Keratinocyte (primary cell): Measurements from ENCODE around the gene CARD11. TPM values are rescaled to one million over a fixed set of nuclear protein-coding genes. Genes with fewer than 3 reads are reported as not detected.

Experiments
- DNase-seq: peaks from one replicate; pipeline ENCODE4 v3.0.0-alpha.2; 2011; ENCODE audit warnings: low read depth, missing footprints, low spot score
- FAIRE-seq: peaks from 2 replicates; lab custom pipeline; 2011; peaks lifted over from hg19 to GRCh38; lab: Jason Lieb, UNC
- H2AFZ ChIP-seq: 2 replicates; pipeline ENCODE4 v1.6.0; 2012; ENCODE audit warnings: low read length, control low read depth, inconsistent platforms; ENCODE audit not compliant: control insufficient read depth
- H3K27ac ChIP-seq: 2 replicates; pipeline ENCODE4 v1.5.1; 2011; ENCODE audit warnings: low read length; ENCODE audit not compliant: control insufficient read depth, insufficient read depth
- H3K27me3 ChIP-seq: 3 replicates; pipeline ENCODE4 v1.6.0; 2011; ENCODE audit warnings: low read length; ENCODE audit not compliant: control insufficient read depth, insufficient read depth; ENCODE audit errors: extremely low read depth
- H3K36me3 ChIP-seq, 2 experiments: 2 replicates in 1 of 2; 3 replicates in 1 of 2; pipeline ENCODE4 v1.5.1; 2011; ENCODE audit warnings: low read length in 2 of 2, mild to moderate bottlenecking in 1 of 2; ENCODE audit not compliant: control insufficient read depth in 2 of 2, insufficient read depth in 2 of 2; ENCODE audit errors: extremely low read depth in 1 of 2
- H3K4me1 ChIP-seq: 3 replicates; pipeline ENCODE4 v1.5.1; 2011; ENCODE audit warnings: low read length; ENCODE audit not compliant: control insufficient read depth, insufficient read depth; ENCODE audit errors: extremely low read depth
- H3K4me2 ChIP-seq: 3 replicates; pipeline ENCODE4 v1.6.0; 2011; ENCODE audit warnings: low read depth, low read length; ENCODE audit not compliant: control insufficient read depth, insufficient read depth; ENCODE audit errors: extremely low read depth
- H3K4me3 ChIP-seq, 3 experiments: fragments of 200-600 bp in 1 of 3; sonication (generic) in 1 of 3; 2 replicates in 2 of 3; 3 replicates in 1 of 3; pipeline ENCODE4 v1.5.1; 2011 to 2016; ENCODE audit warnings: low read length in 3 of 3, mild to moderate bottlenecking in 3 of 3, control low read depth in 2 of 3, inconsistent platforms in 1 of 3, low read depth in 1 of 3, mixed read lengths in 1 of 3, mixed run types in 1 of 3, moderate library complexity in 1 of 3; ENCODE audit not compliant: control insufficient read depth in 2 of 3, insufficient read depth in 2 of 3; ENCODE audit errors: extremely low read depth in 1 of 3
- H3K79me2 ChIP-seq: 2 replicates; pipeline ENCODE4 v1.6.0; 2012; ENCODE audit warnings: low read length; ENCODE audit not compliant: control insufficient read depth, insufficient read depth
- H3K9ac ChIP-seq: 3 replicates; pipeline ENCODE4 v1.6.0; 2011; ENCODE audit warnings: low read length; ENCODE audit not compliant: control insufficient read depth, insufficient read depth; ENCODE audit errors: extremely low read depth
- H3K9me1 ChIP-seq: 3 replicates; pipeline ENCODE4 v1.6.0; 2011; ENCODE audit warnings: low read length; ENCODE audit not compliant: control insufficient read depth, insufficient read depth; ENCODE audit errors: extremely low read depth
- H3K9me3 ChIP-seq: 2 replicates; pipeline ENCODE4 v1.5.1; 2012; ENCODE audit warnings: low read depth, low read length; ENCODE audit not compliant: control insufficient read depth
- H4K20me1 ChIP-seq: 3 replicates; pipeline ENCODE4 v1.6.0; 2011; ENCODE audit warnings: low read length; ENCODE audit not compliant: control insufficient read depth, insufficient read depth; ENCODE audit errors: extremely low read depth
- CTCF ChIP-seq, 3 experiments: IDR thresholded peaks in 1 of 3; conservative IDR thresholded peaks in 1 of 3; optimal IDR thresholded peaks in 1 of 3; 2 replicates in 2 of 3; 3 replicates in 1 of 3; pipeline versions ENCODE3 to v1.5.1; 2011; ENCODE audit warnings: low read length in 3 of 3, mild to moderate bottlenecking in 3 of 3, moderate library complexity in 2 of 3, control low read depth in 1 of 3, inconsistent platforms in 1 of 3; ENCODE audit not compliant: insufficient read depth in 2 of 3; ENCODE audit errors: extremely low read depth in 1 of 3
- EZH2 ChIP-seq: IDR thresholded peaks from one replicate; pipeline ENCODE4 v1.6.1; 2012; ENCODE audit warnings: inconsistent platforms, mild to moderate bottlenecking, low read length, moderate library complexity
- dilution Hi-C: fragments of 300-500 bp; cut with MboI; formaldehyde crosslinking; loops from one replicate; pipeline ENCODE4 v1.7.0; 2020; ENCODE audit warnings: low sequenced_read_pairs; ENCODE audit not compliant: extremely low pct_ligation_motif_present
- polyA plus RNA-seq, 5 experiments: library from polyadenylated mRNA; depleted of rRNA in 3 of 5; stranded (reverse) in 3 of 5; stranded (forward) in 1 of 5; unstranded in 1 of 5; fragments of >200 nt; gene quantifications; 1 replicate in 1 of 5; 2 replicates in 3 of 5; 3 replicates in 1 of 5; pipeline versions ENCODE4 v1.2.1 to v1.2.3, GENCODE V29; 2011 to 2012; ENCODE audit warnings: missing spikeins in 2 of 5, low read depth in 1 of 5, low replicate concordance in 1 of 5

The CARD11 gene
- polyA plus RNA-seq, 1 donor (not counting 4 experiments of a cell fraction or from before 2014, with no cell fraction given): 4.3 TPM

GRCh38 chr7:2930310-2931033 lies 113.2 kb downstream of the CARD11 start:
- Histone ChIP-seq H3K9me3 (no peaks in the 10 kb centered on the region), H3K4me1 (peaks cover 7% of the 10 kb centered on the region), H3K9ac (no peak overlapping the region), H3K36me3 (peaks cover 0 to 4% of the 10 kb centered on the region in 2 experiments), H3K4me2 (no peak overlapping the region), H4K20me1 (peaks cover 3% of the 10 kb centered on the region), H3K27ac (no peak overlapping the region), H3K27me3 (peaks cover 5% of the 10 kb centered on the region), H3K79me2 (no peaks in the 10 kb centered on the region), H3K4me3 (no peak overlapping the region), H2AFZ (no peak overlapping the region), H3K9me1 (no peaks in the 10 kb centered on the region)
- DNase-seq: no peak
- FAIRE-seq: no peak
- dilution Hi-C loops: no loop called here
- TF ChIP-seq EZH2: no peak
- TF ChIP-seq CTCF (optimal IDR thresholded peaks at IDR 0.05 in 1 of 3, IDR thresholded peaks at IDR 0.05 in 1 of 3, conservative IDR thresholded peaks at IDR 0.05 in 1 of 3; ENCODE audit: extremely low read depth in 1 of 3, insufficient read depth in 2 of 3, low read length in 3 of 3): no peak

- H3K9ac ChIP-seq: no peak overlapping the region
- H4K20me1 ChIP-seq: peaks cover 3% of the 10 kb centered on the region
- DNase-seq: no peak
- no peaks in the 10 kb centered on the region for H3K9me1 ChIP-seq
- peaks cover 0 to 2% of the 10 kb centered on the region in 2 experiments for H3K36me3 ChIP-seq
- H3K4me2 ChIP-seq: no peak overlapping the region
- dilution Hi-C loops: no loop called here
- H3K4me1 ChIP-seq: peaks cover 7% of the 10 kb centered on the region
- TF ChIP-seq CTCF (optimal IDR thresholded peaks at IDR 0.05 in 1 of 3, IDR thresholded peaks at IDR 0.05 in 1 of 3, conservative IDR thresholded peaks at IDR 0.05 in 1 of 3; ENCODE audit: extremely low read depth in 1 of 3, insufficient read depth in 2 of 3, low read length in 3 of 3) (no peak), EZH2 (no peak)
- H3K4me3 ChIP-seq: no peak overlapping the region
- H2AFZ ChIP-seq: no peak overlapping the region
- H3K79me2 ChIP-seq: no peaks in the 10 kb centered on the region
- H3K27me3 ChIP-seq: peaks cover 5% of the 10 kb centered on the region
- no peak overlapping the region for H3K27ac ChIP-seq
- FAIRE-seq: no peak
- no peaks in the 10 kb centered on the region for H3K9me3 ChIP-seq
Measured at GRCh38 chr7:2929321-2930201, 114.1 kb downstream of the CARD11 start.
